ENCODE data around the gene POLR2L. TPM values are rescaled to one million over a fixed set of nuclear protein-coding genes. Genes with fewer than 3 reads are reported as not detected.

POLR2L gene
- total and polyA plus RNA-seq, 10 donors, result 24.6 to 131 (median 66.2) TPM

DNA sequence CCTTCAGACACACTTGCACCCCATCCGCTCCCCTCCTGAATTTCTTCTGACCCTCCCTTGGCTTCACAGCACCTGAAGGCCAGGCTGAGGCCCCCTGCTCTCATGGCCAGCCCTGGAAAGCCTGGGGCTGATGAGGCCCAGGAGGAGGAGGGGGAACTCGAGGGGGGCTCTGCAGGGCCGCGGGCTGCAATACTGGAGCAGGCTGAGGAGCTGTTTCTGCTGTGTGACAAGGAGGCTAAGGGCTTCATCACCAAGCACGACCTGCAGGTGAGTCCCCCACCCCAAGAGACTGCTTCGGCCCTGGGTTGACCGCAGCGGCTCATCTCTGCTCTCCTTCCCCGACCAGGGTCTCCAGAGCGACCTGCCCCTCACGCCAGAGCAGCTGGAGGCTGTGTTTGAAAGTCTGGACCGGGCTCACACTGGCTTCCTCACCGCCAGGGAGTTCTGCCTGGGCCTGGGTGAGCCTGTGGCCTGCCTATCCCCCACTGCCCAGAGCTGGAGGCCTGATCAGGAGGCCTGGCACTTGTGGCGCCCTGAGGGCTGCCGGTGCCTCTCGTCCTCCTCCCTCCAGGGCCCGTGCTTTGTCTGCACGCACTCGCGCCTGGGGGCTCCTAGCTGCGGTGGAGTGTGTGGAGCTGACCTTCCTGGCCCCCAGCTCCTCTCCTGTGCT is 13.7 kb downstream of the POLR2L start:
- Histone ChIP-seq H3K27ac (peak overlapping the region; percentile 36 to 88 (median 78)), H3K9me3 (no peaks in the 10 kb centered on the region), H3K27me3 (replicated peaks in 1 of 7) (peaks cover 0 to 70% (median 22%) of the 10 kb centered on the region in 7 donors), H3K36me3 (peaks cover 0 to 23% (median 18%) of the 10 kb centered on the region in 6 donors), H3K4me3 (peak overlapping the region in 3 of 8 donors; percentile 50 to 74 (median 56)), H3K4me1 (peaks cover 52 to 96% (median 79%) of the 10 kb centered on the region in 6 donors)
- peak in 2 of 3 donors; percentile 82 to 86 for TF ChIP-seq POLR2AphosphoS5 (IDR thresholded peaks at IDR 0.05)
- TF ChIP-seq POLR2A (IDR thresholded peaks at IDR 0.05), result no peak
- intact Hi-C loops (cut with DNase I; ENCODE audit: low total_unique reads), result no loop called here
- peak; percentile 89 for DNase-seq
- 50 to 67% (median 56%) methylated on average over 19 to 21 of the region's 21 CpGs for WGBS, 5 donors

DNA sequence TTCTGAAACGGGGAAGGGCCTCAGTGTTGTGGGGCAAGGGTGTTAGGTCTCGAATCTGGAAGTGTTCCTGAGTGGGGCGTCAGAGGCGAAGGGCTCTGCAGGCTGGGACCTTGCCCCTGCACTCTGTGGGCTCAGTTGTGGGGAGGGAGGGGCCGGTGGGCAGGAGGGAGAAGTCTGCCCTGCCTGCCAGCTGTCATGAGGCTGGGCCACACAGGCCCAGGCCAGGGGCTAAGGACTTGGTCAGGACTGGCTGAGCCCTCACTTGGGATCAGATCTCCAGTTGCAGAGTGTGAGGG is 14.5 kb downstream of the POLR2L start, which contains the start of gene CRACR2B:
CRACR2B (plus strand) TSS at position 23 of the 296 bp plus-strand sequence. CDS start 689 bp downstream, outside the sequence.
- Histone ChIP-seq H3K4me1 (peaks cover 52 to 98% (median 76%) of the 10 kb centered on the region in 6 donors), H3K9me3 (no peaks in the 10 kb centered on the region), H3K36me3 (peaks cover 0 to 31% (median 25%) of the 10 kb centered on the region in 6 donors), H3K27ac (peak within 1 kb of the TSS; percentile 42 to 88 (median 78)), H3K27me3 (replicated peaks in 1 of 7) (peaks cover 0 to 62% (median 22%) of the 10 kb centered on the region in 7 donors), H3K4me3 (peak within 1 kb of the TSS; percentile 29 to 74 (median 50))
- 17 to 50% (median 35%) methylated on average over 4 to 5 of the region's 5 CpGs for WGBS, 5 donors
- peak; percentile 84 for DNase-seq
- TF ChIP-seq POLR2AphosphoS5 (IDR thresholded peaks at IDR 0.05), result peak in 1 of 3 donors; percentile 30
- TF ChIP-seq, protein P1, sequence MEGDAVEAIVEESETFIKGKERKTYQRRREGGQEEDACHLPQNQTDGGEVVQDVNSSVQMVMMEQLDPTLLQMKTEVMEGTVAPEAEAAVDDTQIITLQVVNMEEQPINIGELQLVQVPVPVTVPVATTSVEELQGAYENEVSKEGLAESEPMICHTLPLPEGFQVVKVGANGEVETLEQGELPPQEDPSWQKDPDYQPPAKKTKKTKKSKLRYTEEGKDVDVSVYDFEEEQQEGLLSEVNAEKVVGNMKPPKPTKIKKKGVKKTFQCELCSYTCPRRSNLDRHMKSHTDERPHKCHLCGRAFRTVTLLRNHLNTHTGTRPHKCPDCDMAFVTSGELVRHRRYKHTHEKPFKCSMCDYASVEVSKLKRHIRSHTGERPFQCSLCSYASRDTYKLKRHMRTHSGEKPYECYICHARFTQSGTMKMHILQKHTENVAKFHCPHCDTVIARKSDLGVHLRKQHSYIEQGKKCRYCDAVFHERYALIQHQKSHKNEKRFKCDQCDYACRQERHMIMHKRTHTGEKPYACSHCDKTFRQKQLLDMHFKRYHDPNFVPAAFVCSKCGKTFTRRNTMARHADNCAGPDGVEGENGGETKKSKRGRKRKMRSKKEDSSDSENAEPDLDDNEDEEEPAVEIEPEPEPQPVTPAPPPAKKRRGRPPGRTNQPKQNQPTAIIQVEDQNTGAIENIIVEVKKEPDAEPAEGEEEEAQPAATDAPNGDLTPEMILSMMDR (IDR thresholded peaks at IDR 0.05 in 8 of 11, conservative IDR thresholded peaks at IDR 0.05 in 3 of 11), result no peak
- intact Hi-C loops (cut with DNase I; ENCODE audit: low total_unique reads), result no loop called here

DNA sequence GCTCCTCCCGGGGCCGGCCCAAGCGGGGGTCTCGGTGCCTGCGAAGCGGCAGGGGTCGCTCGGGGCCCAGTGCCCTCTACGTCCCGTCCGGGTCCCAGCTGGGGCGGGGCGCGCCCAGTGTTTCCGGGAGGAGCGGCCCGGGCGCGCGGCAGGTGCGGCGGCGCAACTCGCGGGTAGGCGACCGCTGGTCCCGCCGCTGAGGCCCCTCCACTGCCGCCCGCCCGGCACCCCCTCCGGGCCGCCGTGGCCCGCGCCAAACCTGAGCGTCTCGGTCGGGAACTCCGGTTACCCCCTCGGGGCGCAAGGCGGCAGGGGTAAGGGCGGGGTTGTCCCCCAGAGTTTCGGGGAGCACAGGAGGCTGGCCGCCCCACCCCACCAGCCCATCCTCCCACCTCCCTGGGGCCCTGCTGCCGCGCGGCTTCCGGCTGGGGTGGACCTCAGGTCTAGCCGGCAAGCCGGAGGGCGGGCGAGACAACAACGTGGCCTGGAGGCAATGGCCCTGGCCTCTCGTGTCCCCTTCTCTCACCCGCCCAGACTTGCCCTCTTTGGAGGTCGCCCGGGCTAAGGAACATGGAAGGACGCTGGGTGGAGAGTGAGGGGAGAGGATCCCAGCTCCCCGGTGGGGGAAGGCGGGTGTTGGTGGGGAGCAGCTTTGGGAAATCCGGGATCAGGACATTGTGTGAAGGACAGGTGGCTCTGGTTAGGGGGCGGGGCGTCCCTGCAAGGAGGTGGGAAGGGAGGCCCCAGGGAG is 15.0 kb downstream of the POLR2L start:
- Histone ChIP-seq H3K9me3 (no peaks in the 10 kb centered on the region), H3K4me3 (peak overlapping the region; percentile 29 to 74 (median 50)), H3K27ac (peak overlapping the region in 7 of 8 donors; percentile 63 to 88 (median 80)), H3K4me1 (peaks cover 50 to 99% (median 78%) of the 10 kb centered on the region in 6 donors), H3K36me3 (peaks cover 0 to 36% (median 30%) of the 10 kb centered on the region in 6 donors), H3K27me3 (replicated peaks in 1 of 7) (peaks cover 0 to 57% (median 22%) of the 10 kb centered on the region in 7 donors)
- intact Hi-C loops (cut with DNase I; ENCODE audit: low total_unique reads), result no loop called here
- DNase-seq, result peak; percentile 90
- TF ChIP-seq POLR2A (IDR thresholded peaks at IDR 0.05) (no peak), POLR2AphosphoS5 (IDR thresholded peaks at IDR 0.05) (peak; percentile 59 to 82 (median 66))
- TF ChIP-seq, protein P1 (IDR thresholded peaks at IDR 0.05 in 8 of 11, conservative IDR thresholded peaks at IDR 0.05 in 3 of 11), result peak in 1 of 11 experiments; percentile 11
- WGBS, 5 donors, result 3 to 14% (median 7%) methylated on average over 17 to 66 of the region's 66 CpGs

DNA sequence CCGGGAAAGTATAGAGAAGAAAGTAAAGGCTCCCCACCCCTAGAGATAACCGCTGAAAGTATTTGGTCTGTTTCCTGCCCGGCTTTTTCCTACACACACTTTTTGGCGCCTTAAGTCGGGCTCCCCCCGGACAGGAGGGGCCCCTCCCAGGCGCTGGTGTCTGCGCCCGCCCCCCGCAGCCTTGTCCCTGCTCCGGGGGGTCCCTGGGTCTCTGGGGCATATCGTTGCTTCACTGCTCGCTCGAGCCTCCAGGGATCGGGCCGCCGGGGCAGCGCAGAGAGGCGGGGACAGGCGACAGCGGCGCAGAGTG is 15.5 kb downstream of the POLR2L start:
- no peak for DNase-seq
- H3K27ac ChIP-seq, result peak overlapping the region in 7 of 8 donors; percentile 63 to 88 (median 80)
- peaks cover 0 to 42% (median 34%) of the 10 kb centered on the region in 6 donors for H3K36me3 ChIP-seq
- intact Hi-C loops (cut with DNase I; ENCODE audit: low total_unique reads), result no loop called here
- peak overlapping the region; percentile 29 to 74 (median 50) for H3K4me3 ChIP-seq
- WGBS, 5 donors, result 0 to 2% (median 1%) methylated on average over 10 to 22 of the region's 22 CpGs
- H3K27me3 ChIP-seq (replicated peaks in 1 of 7), result peaks cover 0 to 52% (median 22%) of the 10 kb centered on the region in 7 donors
- no peaks in the 10 kb centered on the region for H3K9me3 ChIP-seq
- TF ChIP-seq POLR2AphosphoS5 (IDR thresholded peaks at IDR 0.05), result peak in 1 of 3 donors; percentile 21
- TF ChIP-seq, protein P1 (IDR thresholded peaks at IDR 0.05 in 8 of 11, conservative IDR thresholded peaks at IDR 0.05 in 3 of 11), result no peak
- no peak for TF ChIP-seq POLR2A (IDR thresholded peaks at IDR 0.05)
- H3K4me1 ChIP-seq, result peaks cover 46 to 99% (median 78%) of the 10 kb centered on the region in 6 donors

Measured in spleen (tissue), 11 donors.